K562 (cell line): ENCODE measurements around the gene MGA. TPM values are rescaled to one million over a fixed set of nuclear protein-coding genes. Genes with fewer than 3 reads are reported as not detected.

Experiments
- CEBPB ChIP-seq: fragments of 450-650 bp; IDR thresholded peaks from 2 replicates; pipeline ENCODE4 v1.6.1; 2016; ENCODE audit warnings: missing genetic modification characterization, missing compliant biosample characterization
- CHCHD3 ChIP-seq: fragments of 250-450 bp; sonication (Bioruptor Pico); IDR thresholded peaks from 2 replicates; pipeline ENCODE4 v2.1.2; 2022; ENCODE audit warnings: mild to moderate bottlenecking
- DNMT1 ChIP-seq: fragments of 450-650 bp; IDR thresholded peaks from 2 replicates; pipeline ENCODE4 v1.6.1; 2016; ENCODE audit warnings: antibody characterized with exemption, mild to moderate bottlenecking
- DPF2 ChIP-seq: fragments of 450-650 bp; IDR thresholded peaks from 2 replicates; pipeline ENCODE4 v1.6.1; 2016
- ELF1 ChIP-seq: fragments of 200-800 bp; sonication (Bioruptor generic); IDR thresholded peaks from 2 replicates; pipeline ENCODE4 v1.6.1; 2016; ENCODE audit warnings: missing genetic modification characterization, missing compliant biosample characterization
- ESRRA ChIP-seq: fragments of 450-650 bp; IDR thresholded peaks from 2 replicates; pipeline ENCODE4 v1.6.1; 2014; ENCODE audit warnings: low read depth, mild to moderate bottlenecking, moderate library complexity, borderline replicate concordance
- ETV6 ChIP-seq, 3 experiments: fragments of 150-350 bp in 1 of 3; sonication (generic) in 1 of 3; formaldehyde crosslinking in 1 of 3; IDR thresholded peaks; 2 replicates each; pipeline versions ENCODE4 v1.6.1 to v1.8.0; 2014 to 2022; ENCODE audit warnings: borderline replicate concordance in 2 of 3, low read depth in 2 of 3, antibody characterized with exemption in 1 of 3, low read length in 1 of 3, mild to moderate bottlenecking in 1 of 3, missing genetic modification reagents in 1 of 3
- FUS ChIP-seq: fragments of 200-400 bp; formaldehyde crosslinking; optimal IDR thresholded peaks from 2 replicates; pipeline ENCODE3; 2017; ENCODE audit warnings: low read depth, low read length
- MAFF ChIP-seq: IDR thresholded peaks from 2 replicates; pipeline ENCODE4 v1.6.1; 2012; ENCODE audit warnings: low read length, improper control_type of control experiment
- MAFK ChIP-seq: IDR thresholded peaks from 2 replicates; pipeline ENCODE4 v1.6.1; 2011; ENCODE audit warnings: low read length, improper control_type of control experiment
- MTA3 ChIP-seq: fragments of 450-650 bp; formaldehyde crosslinking; IDR thresholded peaks from 2 replicates; pipeline ENCODE4 v1.6.1; 2017; ENCODE audit warnings: mild to moderate bottlenecking, borderline replicate concordance
- NFIC ChIP-seq: fragments of 450-650 bp; IDR thresholded peaks from 2 replicates; pipeline ENCODE4 v1.6.1; 2017; ENCODE audit warnings: mild to moderate bottlenecking, inconsistent platforms
- NR2F6 ChIP-seq: fragments of 450-650 bp; formaldehyde crosslinking; IDR thresholded peaks from 2 replicates; pipeline ENCODE4 v1.4.0; 2020; ENCODE audit warnings: mild to moderate bottlenecking
- PBX2 ChIP-seq, 2 experiments: IDR thresholded peaks in 1 of 2; conservative IDR thresholded peaks in 1 of 2; 2 replicates each; pipeline ENCODE4 v1.6.1; 2016; ENCODE audit warnings: low read depth in 2 of 2, mild to moderate bottlenecking in 1 of 2, missing compliant biosample characterization in 1 of 2, missing genetic modification characterization in 1 of 2, moderate library complexity in 1 of 2
- PRMT5 ChIP-seq: sonication (generic); formaldehyde crosslinking; IDR thresholded peaks from 2 replicates; pipeline ENCODE4 v1.5.0; 2020; ENCODE audit warnings: missing genetic modification reagents
- RBM39 ChIP-seq: fragments of 200-400 bp; formaldehyde crosslinking; optimal IDR thresholded peaks from 2 replicates; pipeline ENCODE3; 2018; ENCODE audit warnings: low read depth, low read length
- SAFB ChIP-seq: fragments of 200-400 bp; formaldehyde crosslinking; IDR thresholded peaks from 2 replicates; pipeline ENCODE4 v1.6.1; 2017; ENCODE audit warnings: low read depth, low read length, borderline replicate concordance
- SOX6 ChIP-seq: fragments of 450-650 bp; IDR thresholded peaks from 2 replicates; pipeline ENCODE4 v1.6.1; 2014; ENCODE audit warnings: mild to moderate bottlenecking
- SUPT5H ChIP-seq: fragments of 450-650 bp; IDR thresholded peaks from 2 replicates; pipeline ENCODE4 v1.6.1; 2016
- TAL1 ChIP-seq: fragments of 450-650 bp; IDR thresholded peaks from 2 replicates; pipeline ENCODE4 v1.6.1; 2016; ENCODE audit warnings: mild to moderate bottlenecking
- TBP ChIP-seq: optimal IDR thresholded peaks from 2 replicates; pipeline ENCODE3; 2011; ENCODE audit warnings: low read depth, low read length, improper control_type of control experiment
- TEAD4 ChIP-seq, 2 experiments: sonication (generic) in 1 of 2; formaldehyde crosslinking in 1 of 2; IDR thresholded peaks; 2 replicates each; pipeline versions ENCODE4 v1.6.1 to v1.8.0; 2012 to 2022; ENCODE audit warnings: borderline replicate concordance in 1 of 2, inconsistent platforms in 1 of 2, low read length in 1 of 2, mild to moderate bottlenecking in 1 of 2, missing genetic modification reagents in 1 of 2
- TFAM ChIP-seq: fragments of 250-450 bp; sonication (Bioruptor Pico); conservative IDR thresholded peaks from 2 replicates; pipeline ENCODE4 v1.5.0; 2021; ENCODE audit warnings: mild to moderate bottlenecking, moderate library complexity
- XRCC3 ChIP-seq: fragments of 450-650 bp; IDR thresholded peaks from 2 replicates; pipeline ENCODE4 v1.6.1; 2017; ENCODE audit warnings: mild to moderate bottlenecking, moderate library complexity
- ZBTB1 ChIP-seq: sonication (generic); formaldehyde crosslinking; IDR thresholded peaks from 2 replicates; pipeline ENCODE4 v1.8.1; 2023; ENCODE audit warnings: missing genetic modification reagents, low read depth, mild to moderate bottlenecking, borderline replicate concordance
- ZNF174 ChIP-seq: fragments of 250-450 bp; sonication (Bioruptor Pico); IDR thresholded peaks from 2 replicates; pipeline ENCODE4 v1.4.0; 2020; ENCODE audit warnings: mild to moderate bottlenecking
- ZNF316 ChIP-seq: fragments of 450-650 bp; IDR thresholded peaks from 2 replicates; pipeline ENCODE4 v1.6.1; 2016
- ZNF551 ChIP-seq: fragments of 250-450 bp; sonication (Bioruptor Pico); IDR thresholded peaks from 2 replicates; pipeline ENCODE4 v1.5.0; 2021; ENCODE audit warnings: mild to moderate bottlenecking, moderate library complexity
- polyA plus RNA-seq, 8 experiments: library from polyadenylated mRNA; depleted of rRNA in 4 of 8; stranded (reverse) in 5 of 8; unstranded in 3 of 8; fragments of >200 nt; fragmentation: Nextera tagmentation in 2 of 8; fragmentation: Illumina TruSeq in 1 of 8; extraction: Ambion mirVana in 2 of 8; extraction: Trizol in 1 of 8; gene quantifications; 2 replicates each; pipeline versions ENCODE4 v1.2.1 to v1.2.3, GENCODE V29; 2011 to 2014; ENCODE audit warnings: inconsistent platforms in 1 of 8, missing spikeins in 1 of 8
- total RNA-seq, 7 experiments: library from RNA; depleted of rRNA in 6 of 7; stranded (reverse); fragments of >200 nt in 6 of 7; fragmentation: Illumina TruSeq in 2 of 7; extraction: Trizol in 2 of 7; gene quantifications; 2 replicates each; pipeline versions ENCODE4 v1.2.1 to v1.2.3, GENCODE V29; 2011 to 2021; ENCODE audit warnings: low replicate concordance in 1 of 7
- TF ChIP-seq, protein P1 (sequence below): fragments of 450-650 bp; IDR thresholded peaks from 2 replicates; pipeline ENCODE4 v1.6.1; 2017; ENCODE audit warnings: mild to moderate bottlenecking, moderate library complexity

Gene MGA
- total and polyA plus RNA-seq, 9 of the 15 experiments (the other 6 are each of a cell fraction or from before 2014, with no cell fraction given): 4.7 to 56.1 (median 21.1) TPM

DNA sequence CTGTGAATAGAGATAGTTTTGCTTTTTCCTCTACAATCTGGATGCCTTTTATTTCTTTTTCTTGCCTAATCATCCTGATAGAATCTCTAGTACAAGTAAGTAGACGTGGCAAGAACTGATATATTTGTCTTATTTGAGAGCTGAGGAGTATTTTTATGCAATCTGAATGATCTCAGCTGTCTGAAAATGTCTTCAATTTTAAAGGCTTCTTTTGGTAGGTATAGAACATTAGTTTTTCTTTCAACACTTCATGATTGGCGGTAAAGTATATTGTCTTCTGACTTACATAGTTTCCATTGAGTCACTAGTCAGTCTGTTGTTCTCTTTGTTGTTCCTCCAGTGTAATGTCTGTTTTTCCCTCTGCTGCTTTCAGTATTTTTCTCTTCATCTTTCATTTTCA lies 31.3 kb downstream of the MGA start (continued):
- no peak for TF ChIP-seq ESRRA
- no peak for TF ChIP-seq ZNF174 (CRISPR knock-in tag)
- TF ChIP-seq, protein P1, sequence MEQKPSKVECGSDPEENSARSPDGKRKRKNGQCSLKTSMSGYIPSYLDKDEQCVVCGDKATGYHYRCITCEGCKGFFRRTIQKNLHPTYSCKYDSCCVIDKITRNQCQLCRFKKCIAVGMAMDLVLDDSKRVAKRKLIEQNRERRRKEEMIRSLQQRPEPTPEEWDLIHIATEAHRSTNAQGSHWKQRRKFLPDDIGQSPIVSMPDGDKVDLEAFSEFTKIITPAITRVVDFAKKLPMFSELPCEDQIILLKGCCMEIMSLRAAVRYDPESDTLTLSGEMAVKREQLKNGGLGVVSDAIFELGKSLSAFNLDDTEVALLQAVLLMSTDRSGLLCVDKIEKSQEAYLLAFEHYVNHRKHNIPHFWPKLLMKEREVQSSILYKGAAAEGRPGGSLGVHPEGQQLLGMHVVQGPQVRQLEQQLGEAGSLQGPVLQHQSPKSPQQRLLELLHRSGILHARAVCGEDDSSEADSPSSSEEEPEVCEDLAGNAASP: no peak
- TF ChIP-seq ETV6 (IDR thresholded peaks at IDR 0.05; ENCODE audit: borderline replicate concordance in 1 of 2, low read depth in 2 of 2, low read length in 1 of 2): no peak
- no peak for TF ChIP-seq ETV6 (CRISPR knock-in tag; IDR thresholded peaks at IDR 0.05; ENCODE audit: borderline replicate concordance)
- TF ChIP-seq PRMT5 (CRISPR knock-in tag): no peak
- no peak; the same call in 1 of the 2 replicates for TF ChIP-seq MAFF
- TF ChIP-seq SUPT5H: no peak
- TF ChIP-seq PBX2 (CRISPR knock-in tag; IDR thresholded peaks at IDR 0.05; ENCODE audit: low read depth): no peak
- TF ChIP-seq PBX2 (tag; conservative IDR thresholded peaks at IDR 0.05; ENCODE audit: low read depth): peak; percentile 28; the same call in 1 of the 2 replicates
- TF ChIP-seq ELF1 (tag): no peak
- no peak for TF ChIP-seq NR2F6
- TF ChIP-seq ZNF316: peak; percentile 18; the same call in 1 of the 2 replicates
- no peak for TF ChIP-seq CHCHD3
- no peak for TF ChIP-seq MTA3
- 0 out of 2 replicates have a peak, but pooled peaks have one; percentile 14 for TF ChIP-seq CEBPB (tag)
- no peak for TF ChIP-seq ZBTB1 (CRISPR knock-in tag)
- no peak for TF ChIP-seq FUS
- no peak for TF ChIP-seq MAFK
- TF ChIP-seq TEAD4 (IDR thresholded peaks at IDR 0.05; ENCODE audit: low read length): no peak
- TF ChIP-seq TEAD4 (CRISPR knock-in tag; IDR thresholded peaks at IDR 0.05; ENCODE audit: borderline replicate concordance): no peak
- no peak for TF ChIP-seq XRCC3
- no peak for TF ChIP-seq ZNF551 (CRISPR knock-in tag)
- TF ChIP-seq DPF2: peak; percentile 36; the same call in 1 of the 2 replicates
- no peak for TF ChIP-seq TBP
- no peak for TF ChIP-seq NFIC
- no peak for TF ChIP-seq TAL1
- TF ChIP-seq TFAM: no peak
- peak; percentile 67 for TF ChIP-seq SOX6
- no peak for TF ChIP-seq RBM39
- no peak for TF ChIP-seq DNMT1
- TF ChIP-seq SAFB: no peak
